ENCODE data around the gene CDH13.

Gene CDH13

DNA sequence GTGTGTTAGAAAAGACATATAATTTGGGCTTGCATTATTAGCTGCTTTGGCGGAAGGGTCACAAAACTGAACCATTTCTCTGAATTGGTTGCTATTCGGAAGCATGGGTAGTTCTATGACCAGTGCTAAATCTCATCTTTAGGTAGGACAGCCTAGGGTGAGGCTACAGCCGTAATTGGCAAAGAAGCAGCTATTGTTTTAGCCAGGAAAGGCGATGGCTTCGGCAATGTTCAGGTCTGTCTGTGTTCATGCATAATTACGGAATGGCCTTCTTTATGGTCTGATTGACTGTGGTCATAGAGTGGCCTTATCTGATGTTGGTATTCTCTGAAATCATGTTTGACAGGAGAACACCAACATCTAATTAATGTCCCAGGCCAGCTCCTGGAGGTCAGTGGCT is 812.6 kb downstream of the CDH13 start:
- no peak for DNase-seq (ENCODE audit: low read depth)

DNA sequence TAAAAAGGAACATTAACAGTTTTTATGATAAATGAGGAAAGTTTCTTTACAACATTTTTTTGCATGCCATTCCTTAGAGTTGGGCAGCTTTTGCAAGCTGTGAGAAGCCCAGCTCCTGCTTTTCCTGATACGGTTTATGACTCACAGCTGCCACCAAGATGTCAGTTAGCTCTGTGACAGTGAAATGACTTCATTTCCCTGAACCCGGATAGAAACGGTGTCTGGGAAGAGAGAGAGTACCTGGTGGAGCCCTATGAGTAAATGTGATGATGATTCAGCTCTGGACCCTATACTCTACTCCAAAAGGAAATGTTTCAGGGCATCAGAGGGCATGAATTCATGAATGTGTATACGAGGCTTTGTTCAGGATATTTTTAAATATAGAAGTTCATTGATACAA is 814.7 kb downstream of the CDH13 start:
- DNase-seq (ENCODE audit: low read depth): no peak

DNA sequence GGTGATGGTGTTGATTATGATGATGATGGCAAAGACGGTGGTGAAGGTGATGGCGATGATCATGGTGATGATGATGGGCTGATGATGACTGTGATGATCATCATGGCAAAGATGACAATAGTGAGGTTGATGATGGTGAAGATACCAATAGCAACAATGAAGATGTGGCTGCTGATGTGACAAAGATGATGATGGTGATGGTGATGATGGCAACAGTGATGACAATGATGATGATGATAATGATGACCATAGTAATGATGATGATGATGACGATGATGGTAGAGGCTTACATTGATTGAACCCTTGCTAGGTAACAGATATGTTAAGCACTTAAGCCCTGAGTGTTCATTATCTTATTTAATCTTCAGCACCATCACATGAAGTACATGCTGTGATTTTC is 817.2 kb downstream of the CDH13 start:
- DNase-seq (ENCODE audit: low read depth): no peak

GRCh38 chr16:83447560-83447959 is 820.8 kb downstream of the CDH13 start:
- no peak for DNase-seq (ENCODE audit: low read depth)

DNA sequence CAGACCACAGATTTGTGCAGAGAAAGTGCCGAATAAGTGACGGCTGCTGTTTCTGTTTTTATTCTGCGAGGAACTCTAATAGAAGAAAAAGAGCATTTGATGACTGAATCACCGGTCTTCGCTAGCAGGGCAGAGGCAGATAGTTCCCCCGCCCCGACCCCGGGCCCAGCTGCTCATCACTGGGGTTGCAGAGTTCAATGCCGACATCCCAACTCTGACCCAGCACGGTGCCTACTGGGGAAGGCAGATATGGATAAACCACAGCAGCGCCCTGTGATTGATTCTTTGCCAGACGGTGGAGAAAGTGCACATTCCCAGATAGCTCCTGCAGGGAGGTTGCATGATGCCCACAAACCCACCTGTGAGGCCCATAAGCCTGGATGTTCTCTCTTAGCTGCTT is 823.1 kb downstream of the CDH13 start:
- no peak for DNase-seq (ENCODE audit: low read depth)

- DNase-seq (ENCODE audit: low read depth): no peak
Measured at GRCh38 chr16:83453977-83454376, 827.2 kb downstream of the CDH13 start.

DNA sequence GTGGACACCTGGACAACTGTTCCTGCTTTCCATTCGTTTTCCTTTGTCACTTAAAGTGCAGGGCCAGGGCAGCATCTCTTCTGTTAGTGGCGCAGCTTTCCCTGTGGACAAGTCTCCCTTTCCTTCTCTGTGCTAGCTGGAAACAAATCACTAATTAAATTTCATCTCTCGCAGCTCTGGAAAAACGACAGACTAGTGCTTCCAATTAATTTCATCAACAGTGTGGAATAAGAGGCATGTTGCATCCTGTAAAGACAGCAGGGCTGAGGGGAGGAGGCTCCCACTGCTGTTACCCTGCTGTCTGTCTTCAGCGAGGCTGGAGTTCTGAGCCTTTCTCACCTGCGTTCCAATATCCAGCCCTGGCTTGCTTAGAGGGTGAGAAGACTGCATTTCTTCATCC is 828.9 kb downstream of the CDH13 start:
- DNase-seq (ENCODE audit: low read depth): no peak

DNA sequence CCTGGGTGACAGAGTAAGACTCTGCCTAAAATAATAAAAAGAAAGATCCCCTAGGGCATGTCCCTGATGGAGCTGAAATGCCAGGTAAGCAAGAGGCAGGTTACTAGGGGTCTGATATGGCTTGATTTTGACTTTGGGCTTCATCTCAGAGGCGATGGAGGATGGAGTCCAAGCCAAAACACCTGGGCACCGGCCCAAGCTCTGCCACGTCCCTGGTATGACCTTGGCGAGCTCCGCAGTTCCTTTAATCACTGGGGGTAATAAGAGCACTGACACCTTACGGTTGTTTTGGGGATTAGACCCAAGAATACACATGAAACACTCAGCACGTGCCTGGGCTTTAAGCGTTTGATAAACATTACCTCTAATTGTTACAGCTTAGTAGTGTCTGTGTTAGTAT is 830.2 kb downstream of the CDH13 start:
- DNase-seq (ENCODE audit: low read depth): no peak

GRCh38 chr16:83458612-83459011 is 831.8 kb downstream of the CDH13 start:
- DNase-seq (ENCODE audit: low read depth): no peak

DNA sequence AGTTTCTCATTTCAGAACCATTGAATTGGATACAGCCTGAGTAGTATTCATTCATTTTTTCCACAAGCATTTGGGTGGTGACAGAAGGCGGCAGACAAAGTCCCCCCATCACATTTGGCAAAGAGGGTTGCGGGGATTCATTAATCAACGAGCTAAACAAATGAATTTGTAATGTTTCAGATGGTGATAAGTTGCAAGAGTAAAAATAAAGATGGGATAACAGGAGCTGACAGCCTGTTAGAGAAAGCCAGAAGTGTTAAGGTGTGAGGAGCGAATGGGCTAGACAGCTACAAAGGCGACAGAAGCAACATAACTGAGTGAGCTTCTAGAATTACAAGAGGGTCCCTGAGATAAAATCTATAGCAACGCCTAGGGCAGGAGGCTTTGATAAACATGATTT is 838.2 kb downstream of the CDH13 start:
- no peak for DNase-seq (ENCODE audit: low read depth)

DNA sequence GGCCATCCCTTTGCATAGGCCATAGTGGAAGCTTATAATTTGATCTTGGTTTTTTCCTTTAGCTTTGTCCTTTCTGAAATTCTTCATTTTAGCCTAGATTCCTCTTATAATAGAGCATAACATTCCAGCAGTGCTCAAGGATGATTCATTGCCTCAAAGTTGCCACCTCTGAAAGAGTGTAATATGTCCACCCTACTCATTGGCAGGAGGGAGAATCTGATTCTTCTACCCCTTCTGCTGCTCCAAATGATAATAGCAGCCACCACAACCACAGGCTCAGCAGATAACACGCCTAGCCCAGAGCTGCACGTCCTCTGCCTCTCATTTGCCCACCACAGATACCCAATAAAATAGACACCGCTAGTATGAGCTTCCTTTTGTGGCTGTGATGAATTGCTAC is 843.6 kb downstream of the CDH13 start:
- no peak for DNase-seq (ENCODE audit: low read depth)

DNA sequence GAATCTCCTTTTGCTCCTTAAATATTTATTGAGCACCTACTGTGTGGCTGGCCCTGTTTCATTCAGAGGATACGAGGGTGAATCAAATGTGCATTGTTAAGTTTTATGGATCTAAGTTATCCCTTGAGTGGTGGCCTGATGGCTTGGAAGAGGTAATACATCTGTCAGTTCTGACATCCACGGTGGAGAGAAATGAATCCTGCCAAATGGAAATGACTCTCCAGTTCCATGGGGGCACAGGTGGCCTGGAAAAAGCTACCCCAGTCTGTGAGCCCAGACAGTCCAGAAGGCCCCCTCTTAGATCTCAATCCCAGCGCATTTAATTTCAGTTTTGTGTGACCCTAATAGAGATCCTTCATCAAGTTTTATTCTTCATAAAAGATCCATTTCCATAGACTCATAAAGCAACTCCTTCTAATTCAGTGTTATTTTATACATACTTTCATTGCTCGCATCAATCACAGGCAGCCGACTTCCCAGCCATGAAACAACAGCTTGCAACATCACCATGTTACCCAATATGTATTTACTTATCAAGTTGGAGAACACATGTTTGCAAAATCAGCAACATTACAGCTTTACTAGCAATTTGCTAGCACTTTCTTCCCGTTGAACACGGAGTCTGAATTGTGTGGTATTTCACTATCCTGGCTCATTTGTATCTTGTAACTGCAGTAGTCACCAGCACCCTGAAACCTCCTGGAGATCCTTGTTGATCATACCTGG is 846.2 kb downstream of the CDH13 start:
- DNase-seq (ENCODE audit: low read depth): no peak

DNA sequence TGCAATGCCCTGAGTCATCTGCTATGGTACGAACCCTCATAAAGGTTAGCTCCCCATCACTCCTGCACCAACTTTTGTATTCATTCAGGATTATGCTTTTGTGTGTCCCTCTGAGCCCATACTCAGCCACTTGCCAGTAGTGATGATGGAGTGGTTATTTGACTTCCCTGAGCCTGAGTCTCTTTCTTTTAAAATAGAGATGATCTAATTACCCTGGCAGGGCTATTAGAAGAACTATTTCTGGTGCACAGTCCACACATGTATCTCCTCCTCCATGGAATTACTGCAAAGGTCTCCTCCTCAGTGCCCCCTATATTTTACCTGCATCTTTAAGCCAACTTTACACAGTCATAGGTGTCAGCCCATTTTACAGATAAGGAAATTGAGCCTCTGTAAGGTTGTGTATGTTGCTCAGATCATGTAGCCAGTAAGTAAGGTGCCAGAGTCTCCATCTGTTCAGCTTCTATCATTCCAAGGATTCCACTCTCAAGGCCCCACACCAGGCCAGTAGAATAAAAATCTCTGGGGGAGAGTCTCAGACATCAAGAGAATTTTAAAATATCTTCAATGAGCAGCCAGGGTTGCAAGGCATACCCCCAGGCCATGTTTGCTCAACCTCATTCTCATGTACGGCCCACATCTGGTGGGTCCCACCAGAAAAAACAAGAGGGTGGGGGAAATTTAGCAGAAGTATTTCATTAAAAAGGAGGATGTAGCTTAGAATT is 847.3 kb downstream of the CDH13 start:
- no peak for DNase-seq (ENCODE audit: low read depth)

DNA sequence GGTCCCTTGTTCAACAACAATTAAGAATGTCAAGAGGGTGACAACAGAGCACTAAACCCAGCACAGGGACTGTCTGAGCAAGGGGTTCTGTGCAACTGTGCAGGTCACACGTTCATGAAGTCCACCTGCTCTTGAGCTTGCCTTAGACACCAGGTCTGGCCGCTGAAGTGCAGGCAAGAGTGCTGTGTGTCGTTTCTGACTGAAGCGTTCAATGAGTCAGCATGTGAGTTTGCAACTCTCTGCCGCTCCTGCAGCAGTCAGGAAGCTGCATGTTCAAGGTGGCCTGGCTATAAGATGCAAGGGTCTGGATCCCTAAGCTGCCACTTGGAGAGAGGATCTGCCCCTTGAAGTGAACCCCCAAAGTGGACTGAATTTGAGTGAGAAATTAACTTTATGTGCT is 848.3 kb downstream of the CDH13 start:
- no peak for DNase-seq (ENCODE audit: low read depth)

DNA sequence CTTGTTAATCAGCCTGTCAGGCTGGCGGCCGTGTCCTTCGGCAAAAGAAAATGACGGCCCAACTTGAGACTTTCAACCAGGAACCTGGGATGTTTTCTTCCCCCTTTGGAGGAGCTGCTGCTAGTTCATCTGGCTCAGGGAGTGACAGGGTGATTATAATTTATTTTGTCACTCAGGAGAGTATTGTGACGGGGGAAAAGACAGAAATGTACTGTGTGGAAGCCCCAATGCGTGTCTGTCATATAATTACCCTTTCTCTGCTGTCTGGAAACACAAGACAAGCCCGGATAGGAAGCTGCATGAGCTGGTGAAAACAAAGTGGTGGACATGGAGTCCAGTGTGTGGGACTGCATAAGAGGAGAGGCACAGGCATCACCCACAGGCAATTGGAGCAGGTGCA is 854.8 kb downstream of the CDH13 start:
- no peak for DNase-seq (ENCODE audit: low read depth)

GRCh38 chr16:83482545-83483162 is 855.9 kb downstream of the CDH13 start:
- no peak for DNase-seq (ENCODE audit: low read depth)

- no peak for DNase-seq (ENCODE audit: low read depth)
Measured at GRCh38 chr16:83490073-83490472, 863.3 kb downstream of the CDH13 start.

DNA sequence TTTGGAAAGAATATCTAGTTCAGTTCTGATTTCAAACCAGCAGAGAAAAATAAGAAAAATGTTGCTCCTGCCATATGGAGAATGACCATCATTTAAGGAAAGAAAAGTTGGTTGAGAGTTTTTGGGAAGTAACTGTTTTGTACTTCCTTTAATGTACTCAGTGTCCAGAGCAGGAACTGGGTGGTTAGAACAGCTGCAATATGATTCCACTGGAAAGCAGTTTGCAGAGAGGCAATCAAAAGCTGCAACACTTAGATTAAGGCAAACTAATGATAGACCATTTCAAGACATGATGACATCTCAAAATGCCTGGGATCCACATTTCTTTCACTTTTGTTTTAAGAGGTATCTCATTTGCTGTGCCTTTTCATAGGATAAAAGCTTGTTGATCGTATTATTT is 867.7 kb downstream of the CDH13 start:
- DNase-seq (ENCODE audit: low read depth): no peak

- no peak for DNase-seq (ENCODE audit: low read depth)
Measured at GRCh38 chr16:83501481-83501880, 874.7 kb downstream of the CDH13 start.

- no peak for DNase-seq (ENCODE audit: low read depth)
Measured at GRCh38 chr16:83508295-83508694, 881.5 kb downstream of the CDH13 start.

- no peak for DNase-seq (ENCODE audit: low read depth)
Measured at GRCh38 chr16:83509316-83509715, 882.5 kb downstream of the CDH13 start.

- DNase-seq (ENCODE audit: low read depth): no peak
Measured at GRCh38 chr16:83510906-83511305, 884.1 kb downstream of the CDH13 start.

GRCh38 chr16:83513008-83513755 is 886.4 kb downstream of the CDH13 start:
- no peak for DNase-seq (ENCODE audit: low read depth)
